ENCODE measurements around the gene CEP57L1.
A peak's percentile ranks its signal among the peaks of the same experiment; 100 is the strongest.

CEP57L1 gene

GRCh38 chr6:109179507-109179906 lies 84.2 kb downstream of the CEP57L1 start:
- no CpG with 5 or more reads among the region's 1 CpG for WGBS

GRCh38 chr6:109182578-109182977 lies 87.3 kb downstream of the CEP57L1 start:
- Histone ChIP-seq H3K4ac (ENCODE audit: low read depth in 1 of 2, low read length in 2 of 2) (no peak overlapping the region), H3K4me2 (ENCODE audit: low read length, poor library complexity, severe bottlenecking) (no peak overlapping the region), H3K4me3 (ENCODE audit: insufficient read depth in 1 of 2, low read depth in 1 of 2, low read length in 2 of 2) (no peak overlapping the region), H3K9ac (ENCODE audit: low read length) (no peak overlapping the region), H2AK5ac (ENCODE audit: low read length, severe bottlenecking) (no peak overlapping the region), H3K36me3 (ENCODE audit: control insufficient read depth in 1 of 2, insufficient read depth in 2 of 2, low read depth in 1 of 2, low read length in 2 of 2) (no peaks in the 10 kb centered on the region), H2BK12ac (ENCODE audit: low read length in 2 of 2) (no peak overlapping the region), H3K18ac (ENCODE audit: low read depth in 1 of 2, low read length in 2 of 2) (no peak overlapping the region), H3K27me3 (ENCODE audit: control insufficient read depth in 1 of 2, insufficient read depth in 1 of 2, low read length in 2 of 2) (peaks cover 0 to 42% of the 10 kb centered on the region in 2 experiments), H3K23ac (ENCODE audit: low read length in 2 of 2) (no peak overlapping the region), H4K91ac (ENCODE audit: low read length) (no peak overlapping the region), H3K9me3 (ENCODE audit: control insufficient read depth, low read length) (no peaks in the 10 kb centered on the region), H3K79me1 (replicated peaks; ENCODE audit: low read length, poor library complexity, severe bottlenecking) (no peaks in the 10 kb centered on the region), H4K8ac (ENCODE audit: low read length) (no peak overlapping the region), H3K27ac (ENCODE audit: low read length, poor library complexity, severe bottlenecking) (no peak overlapping the region), H3K4me1 (ENCODE audit: control insufficient read depth, insufficient read depth, low read depth, low read length) (no peaks in the 10 kb centered on the region), H3K14ac (ENCODE audit: low read length in 2 of 2) (no peak overlapping the region), H2BK120ac (ENCODE audit: low read depth, low read length) (no peak overlapping the region), H2AFZ (ENCODE audit: low read depth, low read length) (no peak overlapping the region), H2BK5ac (ENCODE audit: low read depth, low read length, poor library complexity, severe bottlenecking) (no peak overlapping the region), H2BK15ac (ENCODE audit: low read depth, poor library complexity, severe bottlenecking) (no peak overlapping the region)
- 89% methylated on average over 2 of the region's 2 CpGs for WGBS
- no peak for DNase-seq

More at GRCh38 chr6:109179507-109179906, 84.2 kb downstream of the CEP57L1 start:
- no peaks in the 10 kb centered on the region for H3K9me3 ChIP-seq (ENCODE audit: control insufficient read depth, low read length)
- no peak overlapping the region for H2BK15ac ChIP-seq (ENCODE audit: low read depth, poor library complexity, severe bottlenecking)
- no peak overlapping the region for H3K27ac ChIP-seq (ENCODE audit: low read length, poor library complexity, severe bottlenecking)
- no peak overlapping the region for H3K9ac ChIP-seq (ENCODE audit: low read length)
- H4K91ac ChIP-seq (ENCODE audit: low read length) = no peak overlapping the region
- no peak overlapping the region for H2BK120ac ChIP-seq (ENCODE audit: low read depth, low read length)
- no peak for DNase-seq
- no peaks in the 10 kb centered on the region for H3K4me1 ChIP-seq (ENCODE audit: control insufficient read depth, insufficient read depth, low read depth, low read length)
- peaks cover 0 to 17% of the 10 kb centered on the region in 2 experiments for H3K27me3 ChIP-seq (ENCODE audit: control insufficient read depth in 1 of 2, insufficient read depth in 1 of 2, low read length in 2 of 2)
- no peak overlapping the region for H4K8ac ChIP-seq (ENCODE audit: low read length)
- H3K18ac ChIP-seq (ENCODE audit: low read depth in 1 of 2, low read length in 2 of 2) = no peak overlapping the region
- no peak overlapping the region for H3K4me3 ChIP-seq (ENCODE audit: insufficient read depth in 1 of 2, low read depth in 1 of 2, low read length in 2 of 2)
- H3K4ac ChIP-seq (ENCODE audit: low read depth in 1 of 2, low read length in 2 of 2) = no peak overlapping the region
- H3K23ac ChIP-seq (ENCODE audit: low read length in 2 of 2) = no peak overlapping the region
- no peak overlapping the region for H2BK12ac ChIP-seq (ENCODE audit: low read length in 2 of 2)
- H3K4me2 ChIP-seq (ENCODE audit: low read length, poor library complexity, severe bottlenecking) = no peak overlapping the region
- H2BK5ac ChIP-seq (ENCODE audit: low read depth, low read length, poor library complexity, severe bottlenecking) = no peak overlapping the region
- no peak overlapping the region for H2AK5ac ChIP-seq (ENCODE audit: low read length, severe bottlenecking)
- H3K79me1 ChIP-seq (replicated peaks; ENCODE audit: low read length, poor library complexity, severe bottlenecking) = no peaks in the 10 kb centered on the region
- H3K36me3 ChIP-seq (ENCODE audit: control insufficient read depth in 1 of 2, insufficient read depth in 2 of 2, low read depth in 1 of 2, low read length in 2 of 2) = no peaks in the 10 kb centered on the region
- H2AFZ ChIP-seq (ENCODE audit: low read depth, low read length) = no peak overlapping the region
- H3K14ac ChIP-seq (ENCODE audit: low read length in 2 of 2) = no peak overlapping the region

- no peak overlapping the region for H2BK15ac ChIP-seq (ENCODE audit: low read depth, poor library complexity, severe bottlenecking)
- no peak overlapping the region for H2BK120ac ChIP-seq (ENCODE audit: low read depth, low read length)
- H4K91ac ChIP-seq (ENCODE audit: low read length) = no peak overlapping the region
- H3K4ac ChIP-seq (ENCODE audit: low read depth in 1 of 2, low read length in 2 of 2) = no peak overlapping the region
- H3K27me3 ChIP-seq (ENCODE audit: control insufficient read depth in 1 of 2, insufficient read depth in 1 of 2, low read length in 2 of 2) = peaks cover 0 to 42% of the 10 kb centered on the region in 2 experiments
- H3K79me1 ChIP-seq (replicated peaks; ENCODE audit: low read length, poor library complexity, severe bottlenecking) = no peaks in the 10 kb centered on the region
- H3K4me1 ChIP-seq (ENCODE audit: control insufficient read depth, insufficient read depth, low read depth, low read length) = no peaks in the 10 kb centered on the region
- H3K9ac ChIP-seq (ENCODE audit: low read length) = no peak overlapping the region
- no peak overlapping the region for H4K8ac ChIP-seq (ENCODE audit: low read length)
- no peak for DNase-seq
- no peak overlapping the region for H3K4me3 ChIP-seq (ENCODE audit: insufficient read depth in 1 of 2, low read depth in 1 of 2, low read length in 2 of 2)
- WGBS = no CpG with 5 or more reads among the region's 2 CpGs
- no peak overlapping the region for H2AK5ac ChIP-seq (ENCODE audit: low read length, severe bottlenecking)
- H3K36me3 ChIP-seq (ENCODE audit: control insufficient read depth in 1 of 2, insufficient read depth in 2 of 2, low read depth in 1 of 2, low read length in 2 of 2) = no peaks in the 10 kb centered on the region
- H2BK12ac ChIP-seq (ENCODE audit: low read length in 2 of 2) = no peak overlapping the region
- no peak overlapping the region for H3K27ac ChIP-seq (ENCODE audit: low read length, poor library complexity, severe bottlenecking)
- no peak overlapping the region for H3K4me2 ChIP-seq (ENCODE audit: low read length, poor library complexity, severe bottlenecking)
- no peak overlapping the region for H3K23ac ChIP-seq (ENCODE audit: low read length in 2 of 2)
- no peak overlapping the region for H2AFZ ChIP-seq (ENCODE audit: low read depth, low read length)
- no peak overlapping the region for H3K18ac ChIP-seq (ENCODE audit: low read depth in 1 of 2, low read length in 2 of 2)
- no peaks in the 10 kb centered on the region for H3K9me3 ChIP-seq (ENCODE audit: control insufficient read depth, low read length)
- H3K14ac ChIP-seq (ENCODE audit: low read length in 2 of 2) = no peak overlapping the region
- H2BK5ac ChIP-seq (ENCODE audit: low read depth, low read length, poor library complexity, severe bottlenecking) = no peak overlapping the region
Observed at GRCh38 chr6:109183109-109183650, 87.9 kb downstream of the CEP57L1 start.

GRCh38 chr6:109184638-109185037 lies 89.3 kb downstream of the CEP57L1 start:
- Histone ChIP-seq H2BK5ac (ENCODE audit: low read depth, low read length, poor library complexity, severe bottlenecking) (no peak overlapping the region), H2BK15ac (ENCODE audit: low read depth, poor library complexity, severe bottlenecking) (no peak overlapping the region), H3K79me1 (replicated peaks; ENCODE audit: low read length, poor library complexity, severe bottlenecking) (no peaks in the 10 kb centered on the region), H3K27ac (ENCODE audit: low read length, poor library complexity, severe bottlenecking) (no peak overlapping the region), H3K9me3 (ENCODE audit: control insufficient read depth, low read length) (no peaks in the 10 kb centered on the region), H4K8ac (ENCODE audit: low read length) (no peak overlapping the region), H2AK5ac (ENCODE audit: low read length, severe bottlenecking) (no peak overlapping the region), H3K4me2 (ENCODE audit: low read length, poor library complexity, severe bottlenecking) (no peak overlapping the region), H3K23ac (ENCODE audit: low read length in 2 of 2) (peak overlapping the region in 1 of 2 experiments; percentile 22), H3K9ac (ENCODE audit: low read length) (no peak overlapping the region), H2BK12ac (ENCODE audit: low read length in 2 of 2) (no peak overlapping the region), H3K36me3 (ENCODE audit: control insufficient read depth in 1 of 2, insufficient read depth in 2 of 2, low read depth in 1 of 2, low read length in 2 of 2) (no peaks in the 10 kb centered on the region), H4K91ac (ENCODE audit: low read length) (no peak overlapping the region), H3K27me3 (ENCODE audit: control insufficient read depth in 1 of 2, insufficient read depth in 1 of 2, low read length in 2 of 2) (peaks cover 0 to 42% of the 10 kb centered on the region in 2 experiments), H3K4me3 (ENCODE audit: insufficient read depth in 1 of 2, low read depth in 1 of 2, low read length in 2 of 2) (no peak overlapping the region), H2AFZ (ENCODE audit: low read depth, low read length) (no peak overlapping the region), H3K4ac (ENCODE audit: low read depth in 1 of 2, low read length in 2 of 2) (no peak overlapping the region), H2BK120ac (ENCODE audit: low read depth, low read length) (no peak overlapping the region), H3K4me1 (ENCODE audit: control insufficient read depth, insufficient read depth, low read depth, low read length) (no peaks in the 10 kb centered on the region), H3K18ac (ENCODE audit: low read depth in 1 of 2, low read length in 2 of 2) (no peak overlapping the region), H3K14ac (ENCODE audit: low read length in 2 of 2) (no peak overlapping the region)
- WGBS = no CpG with 5 or more reads among the region's 3 CpGs
- DNase-seq = no peak
